Measurements from ENCODE around the gene SERINC1. TPM values are rescaled to one million over a fixed set of nuclear protein-coding genes. Genes with fewer than 3 reads are reported as not detected.
A peak's percentile ranks its signal among the peaks of the same experiment; 100 is the strongest.

Gene SERINC1
- total and polyA plus RNA-seq, 9 of the 15 experiments (the other 6 are each of a cell fraction or from before 2014, with no cell fraction given): 28.8 to 64.6 (median 39.7) TPM

DNA sequence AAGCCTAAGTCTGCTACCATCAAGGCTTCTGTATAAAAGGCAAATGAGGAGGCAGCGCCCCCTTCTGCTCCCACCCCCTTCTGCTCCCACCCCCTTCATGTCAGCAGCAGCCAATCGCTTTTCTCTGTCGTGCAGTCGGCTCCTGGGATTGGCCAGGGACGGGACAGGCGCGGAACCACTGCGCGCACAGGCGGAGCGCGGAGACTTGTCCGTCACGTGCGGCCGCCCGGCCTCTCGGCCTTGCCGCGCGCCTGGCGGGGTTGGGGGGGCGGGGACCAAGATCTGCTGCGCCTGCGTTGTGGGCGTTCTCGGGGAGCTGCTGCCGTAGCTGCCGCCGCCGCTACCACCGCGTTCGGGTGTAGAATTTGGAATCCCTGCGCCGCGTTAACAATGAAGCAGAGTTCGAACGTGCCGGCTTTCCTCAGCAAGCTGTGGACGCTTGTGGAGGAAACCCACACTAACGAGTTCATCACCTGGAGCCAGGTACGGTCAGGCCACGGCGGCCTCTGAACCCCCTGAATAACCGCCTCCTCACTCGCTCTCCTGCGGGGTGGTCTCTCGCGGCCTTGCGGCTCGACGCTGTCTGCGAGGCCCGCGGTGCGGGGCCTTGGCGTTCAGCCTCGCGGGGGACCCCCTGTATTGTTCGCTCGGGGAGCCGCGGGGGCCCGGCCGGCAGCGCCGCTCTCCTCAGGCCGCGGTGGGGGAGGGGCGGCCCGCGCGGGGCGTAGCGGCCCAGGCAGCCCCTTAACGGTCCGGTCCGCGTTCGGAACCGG is 72.1 kb downstream of the SERINC1 start, which contains the start of gene HSF2 (continued):
- TF ChIP-seq, protein P1, sequence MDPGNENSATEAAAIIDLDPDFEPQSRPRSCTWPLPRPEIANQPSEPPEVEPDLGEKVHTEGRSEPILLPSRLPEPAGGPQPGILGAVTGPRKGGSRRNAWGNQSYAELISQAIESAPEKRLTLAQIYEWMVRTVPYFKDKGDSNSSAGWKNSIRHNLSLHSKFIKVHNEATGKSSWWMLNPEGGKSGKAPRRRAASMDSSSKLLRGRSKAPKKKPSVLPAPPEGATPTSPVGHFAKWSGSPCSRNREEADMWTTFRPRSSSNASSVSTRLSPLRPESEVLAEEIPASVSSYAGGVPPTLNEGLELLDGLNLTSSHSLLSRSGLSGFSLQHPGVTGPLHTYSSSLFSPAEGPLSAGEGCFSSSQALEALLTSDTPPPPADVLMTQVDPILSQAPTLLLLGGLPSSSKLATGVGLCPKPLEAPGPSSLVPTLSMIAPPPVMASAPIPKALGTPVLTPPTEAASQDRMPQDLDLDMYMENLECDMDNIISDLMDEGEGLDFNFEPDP (CRISPR knock-in tag; IDR thresholded peaks at IDR 0.05): no peak
- TF ChIP-seq GTF2B (IDR thresholded peaks at IDR 0.05; ENCODE audit: extremely low read depth, insufficient read length): no peak
- no peak for TF ChIP-seq PBX2 (CRISPR knock-in tag; IDR thresholded peaks at IDR 0.05; ENCODE audit: low read depth)
- no peak for TF ChIP-seq PBX2 (tag; conservative IDR thresholded peaks at IDR 0.05; ENCODE audit: low read depth)
- TF ChIP-seq ZNF785 (CRISPR knock-in tag; IDR thresholded peaks at IDR 0.05): no peak
- TF ChIP-seq, protein P2, sequence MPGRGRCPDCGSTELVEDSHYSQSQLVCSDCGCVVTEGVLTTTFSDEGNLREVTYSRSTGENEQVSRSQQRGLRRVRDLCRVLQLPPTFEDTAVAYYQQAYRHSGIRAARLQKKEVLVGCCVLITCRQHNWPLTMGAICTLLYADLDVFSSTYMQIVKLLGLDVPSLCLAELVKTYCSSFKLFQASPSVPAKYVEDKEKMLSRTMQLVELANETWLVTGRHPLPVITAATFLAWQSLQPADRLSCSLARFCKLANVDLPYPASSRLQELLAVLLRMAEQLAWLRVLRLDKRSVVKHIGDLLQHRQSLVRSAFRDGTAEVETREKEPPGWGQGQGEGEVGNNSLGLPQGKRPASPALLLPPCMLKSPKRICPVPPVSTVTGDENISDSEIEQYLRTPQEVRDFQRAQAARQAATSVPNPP (IDR thresholded peaks at IDR 0.05; ENCODE audit: borderline replicate concordance, insufficient read depth, insufficient read length): no peak
- no peak for TF ChIP-seq KLF10 (CRISPR knock-in tag; IDR thresholded peaks at IDR 0.05)
- no peak for TF ChIP-seq MXD1 (CRISPR knock-in tag; IDR thresholded peaks at IDR 0.05; ENCODE audit: borderline replicate concordance, poor library complexity, severe bottlenecking)
- peak; percentile 88 for TF ChIP-seq HNRNPLL (IDR thresholded peaks at IDR 0.05; ENCODE audit: low read depth, low read length, poor library complexity, severe bottlenecking)
- no peak for TF ChIP-seq TEAD4 (IDR thresholded peaks at IDR 0.05; ENCODE audit: low read length)
- TF ChIP-seq TEAD4 (CRISPR knock-in tag; IDR thresholded peaks at IDR 0.05; ENCODE audit: borderline replicate concordance): no peak
- no peak for TF ChIP-seq SAFB (IDR thresholded peaks at IDR 0.05; ENCODE audit: borderline replicate concordance, low read depth, low read length)
- TF ChIP-seq ZNF354B (CRISPR knock-in tag; IDR thresholded peaks at IDR 0.05): no peak
- TF ChIP-seq ZNF174 (CRISPR knock-in tag; IDR thresholded peaks at IDR 0.05): no peak
- TF ChIP-seq KAT2B (IDR thresholded peaks at IDR 0.05; ENCODE audit: low read depth, low read length): no peak
- no peak for TF ChIP-seq STAT6 (CRISPR knock-in tag; IDR thresholded peaks at IDR 0.05)
- no peak for TF ChIP-seq HEY1 (CRISPR knock-in tag; IDR thresholded peaks at IDR 0.05; ENCODE audit: borderline replicate concordance)
- TF ChIP-seq HMG20A (CRISPR knock-in tag; conservative IDR thresholded peaks at IDR 0.05): no peak
